OCI-LY7 (cell line): ENCODE results near the gene DHRS3. TPM values are rescaled to one million over a fixed set of nuclear protein-coding genes. Genes with fewer than 3 reads are reported as not detected.
"Not testable (repeated sequence)": the region's sequence is repeated elsewhere in the genome, so short reads cannot be mapped to it uniquely, and the experiment has no call there.

ENCODE experiments used
- BruUV-seq: library from RNA; stranded (reverse); fragments of 400-500 nt; replicated peaks from 2 replicates; lab custom pipeline; 2021; lab: Mats Ljungman, UMichigan
- CTCF ChIA-PET: fragments of 300-600 bp; sonication (Branson Sonifier 250); formaldehyde crosslinking; loops from one replicate; lab custom pipeline; 2022; ENCODE audit warnings: antibody characterized with exemption; ENCODE audit not compliant: unreplicated experiment; lab: Charles Lee
- POLR2A ChIA-PET: fragments of 300-600 bp; sonication (Branson Sonifier 250); formaldehyde crosslinking; loops from one replicate; lab custom pipeline; 2022; ENCODE audit warnings: antibody characterized with exemption; lab: Charles Lee
- DNase-seq: peaks from one replicate; pipeline ENCODE4 v3.0.0-alpha.2; 2015; ENCODE audit warnings: low spot score
- H2AFZ ChIP-seq: fragments of 200-600 bp; sonication (generic), shearing (Covaris generic); 2 replicates; pipeline ENCODE4 v1.6.1; 2014; ENCODE audit warnings: mild to moderate bottlenecking, antibody characterized with exemption, low read length, moderate library complexity
- H3K27ac ChIP-seq: fragments of 200-600 bp; sonication (generic); 2 replicates; pipeline ENCODE4 v1.5.1; 2014; ENCODE audit warnings: mixed run types, low read depth, mild to moderate bottlenecking, moderate library complexity, low read length, inconsistent platforms; ENCODE audit not compliant: poor library complexity, severe bottlenecking
- H3K36me3 ChIP-seq: fragments of 200-600 bp; sonication (generic); 2 replicates; pipeline ENCODE4 v1.6.1; 2014; ENCODE audit warnings: mild to moderate bottlenecking, antibody characterized with exemption, low read length, moderate library complexity, mixed read lengths; ENCODE audit not compliant: insufficient read depth
- H3K4me1 ChIP-seq: fragments of 200-600 bp; sonication (generic); 2 replicates; pipeline ENCODE4 v1.5.1; 2014; ENCODE audit warnings: mild to moderate bottlenecking, low read length; ENCODE audit not compliant: insufficient read depth, poor library complexity, severe bottlenecking
- H3K4me2 ChIP-seq: fragments of 200-600 bp; sonication (generic); 2 replicates; pipeline ENCODE4 v1.6.1; 2014; ENCODE audit warnings: mild to moderate bottlenecking, low read length
- H3K4me3 ChIP-seq: fragments of 200-600 bp; sonication (generic); 2 replicates; pipeline ENCODE4 v1.5.1; 2014; ENCODE audit warnings: mild to moderate bottlenecking, low read depth, low read length; ENCODE audit not compliant: poor library complexity, severe bottlenecking
- H3K79me2 ChIP-seq: fragments of 200-600 bp; sonication (generic); 2 replicates; pipeline ENCODE4 v1.6.1; 2016; ENCODE audit warnings: low read depth, mild to moderate bottlenecking, low read length, moderate library complexity, mixed read lengths; ENCODE audit not compliant: insufficient read depth
- H3K9me2 ChIP-seq: fragments of 200-600 bp; sonication (generic); 2 replicates; pipeline ENCODE4 v1.6.1; 2016; ENCODE audit warnings: mild to moderate bottlenecking, low read length, mixed read lengths; ENCODE audit not compliant: insufficient read depth
- H3K9me3 ChIP-seq: fragments of 200-600 bp; sonication (generic); 2 replicates; pipeline ENCODE4 v1.6.1; 2014; ENCODE audit warnings: mild to moderate bottlenecking, mixed run types, low read length, mixed read lengths
- H4K20me1 ChIP-seq: fragments of 200-600 bp; sonication (generic); 2 replicates; pipeline ENCODE4 v1.6.1; 2014; ENCODE audit warnings: mild to moderate bottlenecking, antibody characterized with exemption, low read length, moderate library complexity, mixed read lengths; ENCODE audit not compliant: insufficient read depth
- EZH2phosphoT487 ChIP-seq: fragments of 200-600 bp; sonication (generic); IDR thresholded peaks from 2 replicates; pipeline ENCODE4 v1.6.1; 2018; ENCODE audit warnings: low read depth, borderline replicate concordance, mild to moderate bottlenecking, mixed run types, antibody characterized with exemption, low read length, moderate library complexity, mixed read lengths
- intact Hi-C: fragments of 100-400 bp; cut with micrococcal nuclease; formaldehyde crosslinking; loops from one replicate; pipeline ENCODE4 v1.10.0; 2022; ENCODE audit not compliant: unreplicated experiment
- total RNA-seq, 2 experiments: library from RNA; depleted of rRNA in 1 of 2; stranded (reverse); fragments of >200 nt in 1 of 2; shearing (Covaris generic) in 1 of 2; gene quantifications; 2 replicates each; pipeline ENCODE4 v1.2.3, GENCODE V29; 2014 to 2022
- TF ChIP-seq, protein P1 (sequence below): fragments of 200-600 bp; sonication (generic); conservative IDR thresholded peaks from 2 replicates; pipeline ENCODE4 v1.5.1; 2014; ENCODE audit warnings: mild to moderate bottlenecking, antibody characterized with exemption, low read length, moderate library complexity, mixed read lengths

DHRS3 gene
- total RNA-seq, 2 experiments from 2014 or later = not detected

DNA sequence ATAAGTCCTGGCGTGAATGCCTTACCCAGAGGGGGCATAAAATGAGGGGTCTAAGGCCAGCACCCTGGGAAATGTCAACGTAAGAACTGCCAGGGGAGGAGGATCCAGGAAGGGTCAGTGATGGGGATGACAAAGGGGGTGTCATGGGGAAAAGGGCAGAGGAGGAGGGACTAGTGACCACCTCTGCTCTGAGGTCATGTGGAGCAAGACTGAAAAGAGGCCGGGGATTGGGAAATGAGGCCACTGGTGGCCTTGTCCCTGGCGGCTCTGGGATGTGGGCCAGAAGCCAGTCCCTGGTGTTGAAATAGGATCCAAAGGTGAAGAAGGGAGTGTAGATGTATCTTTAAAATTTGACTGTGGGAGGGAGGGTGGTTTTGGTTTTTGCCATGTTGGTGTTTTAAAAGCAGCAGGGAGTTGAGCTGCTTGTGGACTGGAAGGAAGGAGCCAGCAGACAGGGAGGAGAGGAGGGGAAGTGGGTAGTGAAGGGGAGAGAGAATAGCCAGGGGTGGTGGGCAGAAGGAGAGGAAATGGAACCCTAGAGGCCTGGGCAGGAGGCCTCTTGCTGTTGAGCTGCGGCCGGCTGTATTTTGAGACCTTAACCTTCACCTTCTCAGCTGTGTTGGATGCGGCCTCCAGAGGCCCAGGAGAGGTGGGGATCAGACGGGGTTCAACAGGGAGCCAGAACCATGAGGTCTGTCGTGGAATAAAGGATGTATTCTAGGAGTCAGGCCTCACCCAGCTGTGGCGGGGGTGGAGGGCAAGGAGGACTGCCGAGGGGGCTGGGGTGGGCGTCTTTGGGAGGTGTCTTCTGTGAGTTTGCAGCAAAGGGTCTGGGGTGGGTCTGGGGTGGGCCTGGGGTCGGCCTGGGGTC is 92.5 kb downstream of the DHRS3 start:
- Histone ChIP-seq H3K4me1 (no peaks in the 10 kb centered on the region), H2AFZ (no peak overlapping the region), H4K20me1 (no peaks in the 10 kb centered on the region), H3K9me2 (no peaks in the 10 kb centered on the region), H3K9me3 (no peaks in the 10 kb centered on the region), H3K4me2 (no peak overlapping the region), H3K36me3 (no peaks in the 10 kb centered on the region), H3K4me3 (no peak overlapping the region), H3K79me2 (no peaks in the 10 kb centered on the region), H3K27ac (no peak overlapping the region)
- ChIA-PET CTCF (no interaction called here), POLR2A (interaction anchor here (0.6 kb wide), 1 partner anchor 240 kb away, joined by 3 read pairs; no protein-coding TSS in a partner anchor)
- intact Hi-C loops = no loop called here
- DNase-seq = no peak
- no peak for TF ChIP-seq EZH2phosphoT487
- TF ChIP-seq, protein P1, sequence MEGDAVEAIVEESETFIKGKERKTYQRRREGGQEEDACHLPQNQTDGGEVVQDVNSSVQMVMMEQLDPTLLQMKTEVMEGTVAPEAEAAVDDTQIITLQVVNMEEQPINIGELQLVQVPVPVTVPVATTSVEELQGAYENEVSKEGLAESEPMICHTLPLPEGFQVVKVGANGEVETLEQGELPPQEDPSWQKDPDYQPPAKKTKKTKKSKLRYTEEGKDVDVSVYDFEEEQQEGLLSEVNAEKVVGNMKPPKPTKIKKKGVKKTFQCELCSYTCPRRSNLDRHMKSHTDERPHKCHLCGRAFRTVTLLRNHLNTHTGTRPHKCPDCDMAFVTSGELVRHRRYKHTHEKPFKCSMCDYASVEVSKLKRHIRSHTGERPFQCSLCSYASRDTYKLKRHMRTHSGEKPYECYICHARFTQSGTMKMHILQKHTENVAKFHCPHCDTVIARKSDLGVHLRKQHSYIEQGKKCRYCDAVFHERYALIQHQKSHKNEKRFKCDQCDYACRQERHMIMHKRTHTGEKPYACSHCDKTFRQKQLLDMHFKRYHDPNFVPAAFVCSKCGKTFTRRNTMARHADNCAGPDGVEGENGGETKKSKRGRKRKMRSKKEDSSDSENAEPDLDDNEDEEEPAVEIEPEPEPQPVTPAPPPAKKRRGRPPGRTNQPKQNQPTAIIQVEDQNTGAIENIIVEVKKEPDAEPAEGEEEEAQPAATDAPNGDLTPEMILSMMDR = no peak
- BruUV-seq = no TSS peak

DNA sequence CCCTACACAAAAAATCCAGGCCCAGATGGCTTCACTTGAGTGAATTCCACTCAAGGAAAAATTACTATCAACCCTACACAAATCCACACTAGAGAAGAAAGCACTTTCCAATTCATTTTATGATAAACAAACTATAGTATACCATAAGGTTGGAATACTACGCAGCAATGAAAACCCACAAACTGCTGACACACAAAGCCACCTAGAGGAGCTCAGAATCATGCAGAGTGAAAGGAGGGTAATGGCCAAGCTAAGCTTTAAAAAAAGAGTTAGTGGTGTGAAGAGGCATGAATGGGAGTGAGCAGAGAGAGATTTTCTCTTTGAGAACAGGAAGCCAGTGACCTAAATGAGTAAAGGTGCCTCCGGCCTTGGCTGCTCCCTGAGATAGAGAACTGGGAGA is 93.7 kb downstream of the DHRS3 start:
- no peak for TF ChIP-seq EZH2phosphoT487
- no peaks in the 10 kb centered on the region for H3K9me3 ChIP-seq
- H3K36me3 ChIP-seq = no peaks in the 10 kb centered on the region
- intact Hi-C loops = no loop called here
- H3K4me1 ChIP-seq = no peaks in the 10 kb centered on the region
- CTCF ChIA-PET = no interaction called here
- no peak overlapping the region for H3K27ac ChIP-seq
- DNase-seq = no peak
- H3K79me2 ChIP-seq = no peaks in the 10 kb centered on the region
- H3K9me2 ChIP-seq = no peaks in the 10 kb centered on the region
- H2AFZ ChIP-seq = no peak overlapping the region
- POLR2A ChIA-PET = no interaction called here
- no peak overlapping the region for H3K4me2 ChIP-seq
- no peaks in the 10 kb centered on the region for H4K20me1 ChIP-seq
- no peak overlapping the region for H3K4me3 ChIP-seq
- BruUV-seq = no TSS peak

DNA sequence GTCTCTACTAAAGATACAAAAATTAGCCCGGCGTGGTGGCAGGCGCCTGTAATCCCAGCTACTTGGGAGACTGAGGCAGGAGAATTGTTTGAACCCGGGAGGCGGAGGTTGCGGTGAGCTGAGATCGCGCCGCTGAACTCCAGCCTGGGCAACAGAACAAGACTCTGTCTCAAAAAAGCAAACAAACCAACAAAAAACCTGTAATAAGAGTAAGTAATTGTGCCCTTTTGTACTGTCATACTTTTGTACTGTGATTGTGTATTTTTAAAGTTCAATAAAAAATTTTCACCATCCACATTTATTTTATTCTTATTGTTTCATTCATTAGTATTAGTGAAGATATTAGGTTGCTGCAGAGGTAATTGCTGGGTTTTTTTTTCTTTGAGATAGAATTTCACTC is 95.2 kb downstream of the DHRS3 start:
- CTCF ChIA-PET = not testable (repeated sequence)

More for the DNA sequence above, 95.2 kb downstream of the DHRS3 start:
- H4K20me1 ChIP-seq, H3K4me1 ChIP-seq, H3K4me3 ChIP-seq, BruUV-seq, H2AFZ ChIP-seq, H3K9me3 ChIP-seq, intact Hi-C loops, H3K36me3 ChIP-seq, H3K9me2 ChIP-seq, DNase-seq, POLR2A ChIA-PET, H3K79me2 ChIP-seq, H3K4me2 ChIP-seq, H3K27ac ChIP-seq: not testable (repeated sequence)
